Hematopoietic multipotent progenitor cell treated with erythropoietin and hydrocortisone succinate and interleukin-3 and kit ligand, for 6 days (in vitro differentiated cells): ENCODE measurements around the gene USHBP1.

Source experiments
- DNase-seq: peaks from one replicate; pipeline ENCODE4 v3.0.0-alpha.2; 2015

USHBP1 gene

GRCh38 chr19:17262557-17262956 lies 2.0 kb downstream of the USHBP1 start:
- DNase-seq: no peak

DNA sequence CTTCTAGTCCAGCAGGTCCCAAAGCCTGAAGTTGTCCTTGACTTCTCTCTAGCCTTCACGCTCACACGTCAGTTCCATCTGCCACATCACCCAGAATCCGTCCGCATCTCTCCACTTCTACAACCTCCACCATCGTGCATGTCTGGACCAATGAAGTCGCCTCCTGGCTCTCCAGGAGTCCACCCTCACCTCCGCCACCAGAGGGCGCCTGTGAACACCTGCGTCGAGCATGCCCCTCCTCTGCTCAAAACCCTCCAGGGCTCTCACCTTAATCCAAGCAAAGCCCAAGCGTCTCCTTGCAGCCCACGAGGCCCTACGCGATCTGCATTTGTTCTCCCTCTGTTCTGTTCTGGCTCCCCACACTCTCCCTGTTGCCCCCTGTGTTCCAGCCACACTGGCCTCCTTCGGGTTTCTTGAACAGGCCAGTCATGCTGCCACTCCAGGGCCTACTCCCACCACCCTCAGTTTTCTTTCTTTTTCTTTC lies 3.7 kb downstream of the USHBP1 start:
- peak; percentile 93 for DNase-seq

- no peak for DNase-seq
Measured at GRCh38 chr19:17259934-17260333, 4.6 kb downstream of the USHBP1 start.

GRCh38 chr19:17259118-17259780 lies 5.3 kb downstream of the USHBP1 start:
- no peak for DNase-seq

DNA sequence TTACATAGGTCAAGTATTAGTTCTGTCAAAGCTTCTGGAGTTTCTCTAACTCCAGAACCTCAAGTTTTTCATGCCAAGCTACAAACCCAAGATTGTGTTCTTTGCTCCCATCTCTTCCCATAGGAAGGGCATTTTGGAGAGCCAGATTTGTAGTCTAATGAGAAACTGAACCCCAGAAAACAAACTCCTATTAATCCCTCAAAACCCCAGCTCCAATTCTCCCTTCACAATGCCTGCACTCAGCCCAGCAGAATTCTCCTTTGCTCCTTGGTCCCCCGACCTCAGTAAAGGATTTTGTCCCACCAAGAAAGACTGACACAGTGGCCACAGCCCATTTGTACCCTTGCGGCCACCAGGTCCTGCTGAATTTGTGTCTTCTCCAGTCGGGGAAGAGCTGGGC lies 8.4 kb downstream of the USHBP1 start:
- DNase-seq: no peak

DNA sequence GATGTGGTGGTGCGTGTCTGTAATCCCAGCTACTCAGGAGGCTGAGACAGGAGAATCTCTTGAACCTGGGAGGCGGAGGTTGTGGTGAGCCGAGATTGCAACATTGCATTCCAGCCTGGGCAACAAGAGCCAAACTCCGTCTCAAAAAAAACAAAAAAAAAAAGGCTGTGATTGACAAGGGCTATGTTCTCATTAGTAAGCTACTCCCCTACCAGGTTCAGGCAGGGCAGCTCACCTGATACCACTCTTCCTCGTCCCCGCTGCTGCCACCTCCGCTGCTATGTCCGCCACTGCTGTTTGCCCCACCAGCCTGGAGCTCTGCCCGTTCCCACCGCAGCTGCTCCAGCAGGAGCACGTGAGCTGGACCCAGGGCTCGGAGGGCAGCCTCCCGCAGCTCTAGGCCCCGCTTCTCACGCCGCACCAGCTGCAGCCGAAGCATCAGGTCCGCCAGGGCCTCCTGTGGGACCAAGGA lies 9.4 kb downstream of the USHBP1 start:
- DNase-seq: no peak

GRCh38 chr19:17254636-17255035 lies 9.9 kb downstream of the USHBP1 start:
- no peak for DNase-seq

GRCh38 chr19:17249887-17250548 lies 14.5 kb downstream of the USHBP1 start:
- DNase-seq: no peak

- no peak for DNase-seq
Measured at GRCh38 chr19:17248011-17248776, 16.4 kb downstream of the USHBP1 start.

DNA sequence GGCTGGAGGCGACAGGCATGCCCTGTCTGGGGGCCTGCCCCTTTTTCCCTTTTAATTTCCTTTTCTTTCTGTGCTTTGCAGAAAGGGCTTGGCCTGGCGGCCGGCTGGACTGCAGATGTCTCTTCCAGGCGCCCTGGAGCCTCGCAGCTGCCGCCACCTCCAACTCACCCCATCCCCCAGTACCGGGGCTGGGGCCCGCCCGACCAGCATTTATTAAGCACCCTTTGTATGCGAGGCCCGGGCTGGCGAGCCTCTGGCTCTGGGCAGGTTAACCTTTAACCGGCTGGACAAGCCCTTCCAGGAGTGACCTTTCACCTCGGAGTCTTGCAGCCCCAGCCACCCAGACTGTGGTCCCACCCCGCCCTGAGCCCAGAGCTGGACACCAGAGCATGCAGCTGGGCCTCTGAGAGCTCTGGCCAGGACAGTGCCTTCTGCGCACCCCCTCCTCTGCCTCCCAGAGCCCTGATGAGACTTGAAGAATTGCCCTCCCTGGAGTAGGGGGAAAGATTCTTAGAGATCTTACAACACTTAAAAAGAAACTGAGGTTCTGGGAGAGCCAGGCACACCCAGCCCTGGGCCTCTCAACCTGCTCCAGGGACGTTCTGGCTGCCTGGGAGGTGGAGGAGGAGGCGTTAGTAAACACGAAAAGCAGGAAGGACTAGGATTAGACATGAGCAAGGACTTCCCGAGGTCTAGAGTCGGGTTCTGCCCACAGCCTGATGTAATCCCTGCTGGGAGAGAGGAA lies 17.7 kb downstream of the USHBP1 start:
- no peak for DNase-seq

DNA sequence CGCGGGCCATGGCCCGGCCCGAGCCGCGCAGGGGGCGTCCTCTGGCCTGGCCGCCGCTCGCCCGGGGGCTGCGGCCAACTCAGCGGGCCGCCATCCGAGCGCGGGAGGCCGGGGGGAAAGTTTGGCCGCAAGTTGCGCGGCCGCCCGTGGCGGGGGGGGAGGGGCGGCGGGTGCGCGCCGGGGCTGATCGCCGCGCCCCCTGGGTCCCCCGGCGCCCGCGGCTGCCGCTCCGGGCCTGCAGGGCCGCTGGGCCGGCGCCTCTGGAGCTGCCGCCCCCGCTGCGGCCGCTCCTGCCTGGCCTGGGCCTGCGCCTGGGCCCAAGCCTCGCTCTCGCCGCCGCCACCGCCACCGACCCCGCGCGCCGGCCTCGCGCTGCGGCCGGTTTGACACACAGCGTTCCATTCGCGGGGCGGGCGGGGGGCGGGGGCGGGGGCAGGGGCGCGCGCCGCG lies 19.0 kb downstream of the USHBP1 start, which contains the start of gene NR2F6:
Gene NR2F6, minus strand, starts transcription at position 385 of the 450 bp plus-strand sequence. CDS start 699 bp downstream, outside the sequence.
- no peak for DNase-seq

DNA sequence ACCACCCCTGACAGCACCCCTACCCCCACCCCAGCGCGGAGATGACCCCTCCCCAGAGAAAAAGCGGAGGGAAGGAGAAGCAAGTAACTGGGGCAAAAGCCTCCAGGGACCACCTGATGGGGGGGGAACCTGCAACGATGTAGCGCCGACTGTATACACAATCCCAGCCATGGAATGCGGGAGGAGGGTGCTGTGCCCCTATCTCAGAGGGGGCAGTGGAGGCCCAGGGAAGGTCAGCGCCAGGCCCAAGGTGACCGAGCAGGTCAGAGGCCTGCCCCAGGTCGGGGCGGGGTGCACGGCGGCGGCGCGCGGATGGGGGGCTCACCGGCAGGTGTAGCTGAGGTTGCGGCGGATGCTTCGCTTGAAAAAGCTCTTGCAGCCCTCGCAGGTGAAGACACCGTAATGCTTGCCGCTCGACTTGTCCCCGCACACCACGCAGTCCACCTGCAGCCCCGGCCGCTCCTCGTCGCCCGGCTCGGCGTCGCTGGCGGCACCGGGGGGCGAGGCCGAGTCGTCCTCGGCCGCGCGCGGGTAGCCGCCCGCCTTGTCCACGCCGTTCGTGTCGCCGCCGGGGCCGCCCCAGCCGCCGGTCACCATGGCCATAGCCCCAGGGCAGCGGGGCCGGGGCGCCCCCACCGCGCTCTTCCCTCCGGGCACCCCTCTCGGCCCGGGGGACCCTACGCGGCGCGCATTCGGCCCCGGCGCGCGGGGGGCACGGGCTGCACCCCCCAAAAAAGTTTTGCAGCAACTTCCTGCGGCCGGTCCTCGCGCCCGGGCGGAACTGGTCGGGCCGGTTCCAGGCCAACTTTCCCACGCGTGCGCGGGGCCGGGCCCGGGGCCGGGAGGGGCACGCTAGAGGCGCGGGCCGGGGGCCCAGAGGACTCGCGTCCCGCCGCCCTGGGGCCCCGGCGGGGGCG lies 19.7 kb downstream of the USHBP1 start:
- no peak for DNase-seq

DNA sequence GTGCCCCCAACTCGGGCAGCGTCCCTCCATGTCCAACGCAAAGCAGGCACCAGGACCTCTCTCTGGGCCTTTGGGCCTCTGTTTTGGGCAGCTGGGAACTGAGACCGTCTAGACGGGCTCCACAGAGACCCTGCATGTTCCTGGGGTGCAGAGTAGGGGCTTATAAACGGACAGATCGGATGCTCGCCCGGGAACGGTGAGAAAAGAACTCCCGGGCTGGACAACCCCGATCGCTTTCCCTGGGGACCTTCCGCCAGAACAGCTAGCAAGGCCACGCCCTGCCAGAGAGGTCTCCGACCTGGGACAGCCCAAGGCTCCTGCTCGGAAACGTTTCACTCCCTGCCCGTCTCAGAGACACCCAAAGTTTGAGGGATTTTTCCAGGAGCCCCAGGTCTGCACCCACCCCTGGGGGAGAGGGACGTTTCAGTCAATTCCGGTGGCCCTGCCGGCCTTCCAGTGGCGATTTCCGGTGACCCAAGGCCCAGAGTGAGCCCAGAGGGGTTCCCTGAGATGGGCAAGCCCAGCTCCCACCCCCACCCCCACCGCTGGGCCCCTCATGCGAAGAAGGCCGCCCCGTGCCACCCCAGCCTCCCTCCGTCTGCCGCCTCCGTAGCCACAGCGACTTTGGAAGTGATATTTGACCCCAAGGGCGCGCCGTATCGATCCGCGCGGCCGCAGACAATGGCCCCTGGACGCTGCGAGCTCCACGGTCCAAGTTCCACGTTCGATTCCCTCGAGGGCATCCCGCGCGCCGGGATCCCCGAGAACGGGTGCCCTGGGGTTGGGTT lies 20.5 kb downstream of the USHBP1 start:
- no peak for DNase-seq

DNA sequence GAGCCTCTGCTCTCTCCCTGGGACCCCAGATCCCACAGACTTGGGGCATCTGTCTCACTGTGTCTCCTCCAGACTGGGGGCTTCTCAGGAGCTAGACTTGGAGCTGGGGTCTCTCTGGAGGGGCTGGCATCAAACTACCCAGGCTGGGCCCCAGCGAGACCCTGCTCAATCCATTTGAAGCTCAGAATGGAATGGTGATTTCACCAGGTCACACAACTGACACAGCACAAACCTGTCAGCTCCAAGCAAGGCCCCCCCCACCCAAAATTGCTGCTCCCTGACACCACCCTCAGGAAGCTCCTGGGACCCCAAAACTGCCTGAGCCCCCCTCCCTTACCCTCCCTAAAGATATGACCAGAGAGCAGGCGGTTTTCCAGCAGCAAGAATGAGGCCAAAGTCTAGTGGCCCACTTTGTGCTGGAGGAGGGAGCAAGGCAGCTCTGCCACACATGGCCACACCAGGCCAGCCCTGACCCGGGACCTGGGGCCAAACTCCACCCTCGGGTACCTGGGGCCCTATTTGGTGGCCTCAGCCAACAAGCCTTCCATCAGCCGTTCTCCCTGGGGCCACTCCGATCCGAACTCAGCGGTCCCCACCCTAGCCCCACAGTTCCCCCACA lies 21.2 kb downstream of the USHBP1 start:
- DNase-seq: no peak

DNA sequence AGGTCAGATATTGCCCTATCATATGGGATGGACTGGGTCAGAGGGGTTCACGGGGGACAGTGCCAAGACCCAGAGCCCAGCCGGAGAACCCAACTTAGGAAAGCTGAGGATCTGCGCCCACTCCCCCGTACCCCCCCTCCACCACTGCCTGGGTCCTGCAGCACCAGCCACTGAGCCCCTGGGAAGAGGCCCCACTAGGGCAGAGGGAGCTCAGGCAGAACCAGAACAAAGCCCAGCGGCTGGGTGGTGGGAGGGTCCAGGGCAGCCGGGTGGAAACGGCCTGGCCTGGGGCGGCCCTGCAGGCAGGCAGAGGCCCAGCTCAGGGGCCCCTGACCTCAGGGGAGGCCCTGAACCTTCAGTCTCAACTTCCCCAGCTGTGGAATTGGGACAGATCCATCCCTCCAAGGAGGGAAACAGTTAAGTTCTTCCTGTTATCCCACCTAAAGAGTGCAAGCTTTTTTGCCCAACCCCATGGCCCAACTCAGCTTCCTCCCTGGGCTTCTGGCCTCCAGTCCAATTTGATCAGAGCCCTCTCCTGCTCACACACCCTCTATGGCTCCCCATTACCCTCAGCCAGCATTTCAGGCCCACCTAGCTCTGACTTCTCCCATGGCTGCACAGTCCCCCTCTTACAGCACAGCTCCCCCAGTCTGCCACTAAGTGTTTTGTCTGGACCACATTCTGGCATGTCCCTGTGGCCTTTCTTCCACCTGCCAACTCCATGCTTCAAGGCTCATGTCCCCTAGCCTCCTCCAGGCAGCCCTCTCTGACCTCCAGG lies 21.9 kb downstream of the USHBP1 start:
- DNase-seq: no peak

- no peak for DNase-seq
Measured at GRCh38 chr19:17240826-17241399, 23.6 kb downstream of the USHBP1 start.

- DNase-seq: no peak
Measured at GRCh38 chr19:17240062-17240752, 24.3 kb downstream of the USHBP1 start.
